Loucy (cell line): Measurements from ENCODE around the gene ADAMTS13.

Experiments used
- CTCF ChIP-seq: fragments of 200-600 bp; sonication (generic); conservative IDR thresholded peaks from 2 replicates; pipeline ENCODE4 v1.5.1; 2014; ENCODE audit warnings: mild to moderate bottlenecking, antibody characterized with exemption, low read length
- EZH2phosphoT487 ChIP-seq: fragments of 200-600 bp; IDR thresholded peaks from 2 replicates; pipeline ENCODE4 v1.6.1; 2018; ENCODE audit warnings: antibody characterized with exemption, mild to moderate bottlenecking, moderate library complexity, borderline replicate concordance

- TF ChIP-seq CTCF: no peak
- no peak for TF ChIP-seq EZH2phosphoT487
Measured at GRCh38 chr9:133415170-133415569, 7.0 kb upstream of the ADAMTS13 start.
